Caco-2 (cell line): ENCODE data around the gene BCAS3. TPM values are rescaled to one million over a fixed set of nuclear protein-coding genes. Genes with fewer than 3 reads are reported as not detected.

Experiments used
- BruUV-seq: library from RNA; stranded (reverse); fragments of 400-500 nt; replicated peaks from 2 replicates; lab custom pipeline; 2021; lab: Mats Ljungman, UMichigan
- CTCF ChIA-PET: fragments of 300-600 bp; sonication (Branson Sonifier 250); formaldehyde crosslinking; loops from one replicate; lab custom pipeline; 2022; ENCODE audit warnings: antibody characterized with exemption; lab: Charles Lee
- POLR2A ChIA-PET: fragments of 300-600 bp; sonication (Branson Sonifier 250); formaldehyde crosslinking; loops from one replicate; lab custom pipeline; 2022; ENCODE audit warnings: antibody characterized with exemption; lab: Charles Lee
- DNase-seq, 2 experiments: peaks; one replicate each; pipeline versions ENCODE4 v3.0.0 to v3.0.0-alpha.2; 2020 to 2022
- H3K27me3 ChIP-seq: replicated peaks from 2 replicates; pipeline ENCODE4 v1.6.0; 2011; ENCODE audit warnings: low read length; ENCODE audit not compliant: control insufficient read depth, insufficient read depth
- H3K36me3 ChIP-seq: 2 replicates; pipeline ENCODE4 v1.5.1; 2011; ENCODE audit warnings: low read length; ENCODE audit not compliant: control insufficient read depth, insufficient read depth
- H3K4me1 ChIP-seq: fragments of 250-450 bp; sonication (Bioruptor Pico); 2 replicates; pipeline ENCODE4 v1.5.1; 2020; ENCODE audit warnings: mild to moderate bottlenecking
- H3K4me3 ChIP-seq: 2 replicates; pipeline ENCODE4 v1.5.1; 2011; ENCODE audit warnings: low read depth, mild to moderate bottlenecking, control low read depth, low read length
- H3K9me3 ChIP-seq: fragments of 250-450 bp; sonication (Bioruptor Pico); 2 replicates; pipeline ENCODE4 v1.5.1; 2020; ENCODE audit warnings: mild to moderate bottlenecking, moderate library complexity
- H3K27ac Mint-ChIP-seq: one replicate; pipeline ENCODE4 v1.8.0; 2022; ENCODE audit warnings: mixed read lengths; ENCODE audit not compliant: unreplicated experiment
- H3K27me3 Mint-ChIP-seq: one replicate; pipeline ENCODE4 v1.8.0; 2022; ENCODE audit warnings: mixed read lengths; ENCODE audit not compliant: insufficient read depth, unreplicated experiment
- H3K36me3 Mint-ChIP-seq: one replicate; pipeline ENCODE4 v1.8.0; 2022; ENCODE audit warnings: mild to moderate bottlenecking, mixed read lengths; ENCODE audit not compliant: insufficient read depth, unreplicated experiment
- H3K4me1 Mint-ChIP-seq: one replicate; pipeline ENCODE4 v1.8.0; 2022; ENCODE audit warnings: low read depth, mixed read lengths; ENCODE audit not compliant: unreplicated experiment
- H3K4me3 Mint-ChIP-seq: one replicate; pipeline ENCODE4 v1.8.0; 2022; ENCODE audit warnings: mild to moderate bottlenecking, moderate library complexity, mixed read lengths; ENCODE audit not compliant: unreplicated experiment
- H3K9me3 Mint-ChIP-seq: one replicate; pipeline ENCODE4 v1.8.0; 2022; ENCODE audit warnings: mixed read lengths; ENCODE audit not compliant: unreplicated experiment
- CTCF ChIP-seq, 2 experiments: fragments of 200-600 bp in 1 of 2; IDR thresholded peaks; 1 replicate in 1 of 2; 2 replicates in 1 of 2; pipeline versions ENCODE4 v1.5.1 to v1.8.0; 2011 to 2022; ENCODE audit warnings: antibody characterized with exemption in 1 of 2, control low read depth in 1 of 2, inconsistent platforms in 1 of 2, low read depth in 1 of 2, low read length in 1 of 2, mild to moderate bottlenecking in 1 of 2, moderate library complexity in 1 of 2; ENCODE audit not compliant: insufficient read depth in 1 of 2, severe bottlenecking in 1 of 2, unreplicated experiment in 1 of 2
- intact Hi-C: fragments of 100-400 bp; cut with micrococcal nuclease; formaldehyde crosslinking; loops from one replicate; pipeline ENCODE4 v1.10.0; 2022; ENCODE audit not compliant: unreplicated experiment
- total RNA-seq: library from RNA; stranded (reverse); gene quantifications from 2 replicates; pipeline ENCODE4 v1.2.3, GENCODE V29; 2022

BCAS3 gene
- total RNA-seq, 1 experiment from 2014 or later, result 44.1 TPM

- Histone ChIP-seq H3K27me3 (no peaks in the 10 kb centered on the region), H3K9me3 (no peaks in the 10 kb centered on the region), H3K4me1 (peaks cover 5% of the 10 kb centered on the region), H3K4me3 (peak overlapping the region; percentile 72), H3K36me3 (no peaks in the 10 kb centered on the region)
- Mint-ChIP-seq H3K4me3 (peak overlapping the region; percentile 85), H3K36me3 (peaks cover 14% of the 10 kb centered on the region), H3K27me3 (no peaks in the 10 kb centered on the region), H3K9me3 (no peaks in the 10 kb centered on the region), H3K27ac (no peak overlapping the region), H3K4me1 (peaks cover 2% of the 10 kb centered on the region)
- CTCF ChIA-PET, result interaction anchor here (0.6 to 1.6 kb wide), 5 partner anchors 8 to 182 kb away, joined by 3 to 6 read pairs (median 4); no protein-coding TSS in a partner anchor
- no peak for DNase-seq
- TSS peak; percentile 36 for BruUV-seq
- intact Hi-C loops, result no loop called here
- POLR2A ChIA-PET, result interaction anchor here (0.6 kb wide), 1 partner anchor 26 kb away, joined by 3 read pairs; no protein-coding TSS in a partner anchor
- TF ChIP-seq CTCF (IDR thresholded peaks at IDR 0.05; ENCODE audit: insufficient read depth in 1 of 2, low read depth in 1 of 2, low read length in 1 of 2, severe bottlenecking in 1 of 2, unreplicated experiment in 1 of 2), result no peak
These were observed 723.2 kb downstream of the BCAS3 start for GRCh38 chr17:61400717-61401388.

GRCh38 chr17:61401389-61402072 is 723.9 kb downstream of the BCAS3 start:
- ChIA-PET CTCF (interaction anchor here (1.6 kb wide), 1 partner anchor 11 kb away, joined by 4 read pairs; no protein-coding TSS in a partner anchor), POLR2A (no interaction called here)
- Histone ChIP-seq H3K27me3 (no peaks in the 10 kb centered on the region), H3K36me3 (no peaks in the 10 kb centered on the region), H3K9me3 (no peaks in the 10 kb centered on the region), H3K4me1 (peaks cover 5% of the 10 kb centered on the region), H3K4me3 (peak overlapping the region; percentile 72; the same call in 1 of the 2 replicates)
- Mint-ChIP-seq H3K36me3 (peaks cover 14% of the 10 kb centered on the region), H3K9me3 (no peaks in the 10 kb centered on the region), H3K4me1 (no peaks in the 10 kb centered on the region), H3K27ac (no peak overlapping the region), H3K4me3 (peak overlapping the region; percentile 85), H3K27me3 (no peaks in the 10 kb centered on the region)
- TF ChIP-seq CTCF (IDR thresholded peaks at IDR 0.05; ENCODE audit: insufficient read depth in 1 of 2, low read depth in 1 of 2, low read length in 1 of 2, severe bottlenecking in 1 of 2, unreplicated experiment in 1 of 2), result no peak
- intact Hi-C loops, result no loop called here
- no TSS peak for BruUV-seq
- DNase-seq, result no peak

GRCh38 chr17:61402073-61402541 is 724.5 kb downstream of the BCAS3 start:
- no peaks in the 10 kb centered on the region for H3K9me3 ChIP-seq
- CTCF ChIA-PET, result interaction anchor here (1.6 kb wide), 1 partner anchor 10 kb away, joined by 4 read pairs; no protein-coding TSS in a partner anchor
- H3K9me3 Mint-ChIP-seq, result no peaks in the 10 kb centered on the region
- DNase-seq, result no peak
- H3K36me3 Mint-ChIP-seq, result peaks cover 14% of the 10 kb centered on the region
- no peak overlapping the region for H3K4me3 Mint-ChIP-seq
- intact Hi-C loops, result no loop called here
- H3K4me1 Mint-ChIP-seq, result no peaks in the 10 kb centered on the region
- no peak for TF ChIP-seq CTCF (IDR thresholded peaks at IDR 0.05; ENCODE audit: insufficient read depth in 1 of 2, low read depth in 1 of 2, low read length in 1 of 2, severe bottlenecking in 1 of 2, unreplicated experiment in 1 of 2)
- BruUV-seq, result no TSS peak
- H3K36me3 ChIP-seq, result no peaks in the 10 kb centered on the region
- POLR2A ChIA-PET, result no interaction called here
- H3K27me3 Mint-ChIP-seq, result no peaks in the 10 kb centered on the region
- no peak overlapping the region for H3K27ac Mint-ChIP-seq
- peaks cover 5% of the 10 kb centered on the region for H3K4me1 ChIP-seq
- no peak overlapping the region for H3K4me3 ChIP-seq
- H3K27me3 ChIP-seq, result no peaks in the 10 kb centered on the region
